ENCODE data around the gene ARHGDIG.

ARHGDIG gene

DNA sequence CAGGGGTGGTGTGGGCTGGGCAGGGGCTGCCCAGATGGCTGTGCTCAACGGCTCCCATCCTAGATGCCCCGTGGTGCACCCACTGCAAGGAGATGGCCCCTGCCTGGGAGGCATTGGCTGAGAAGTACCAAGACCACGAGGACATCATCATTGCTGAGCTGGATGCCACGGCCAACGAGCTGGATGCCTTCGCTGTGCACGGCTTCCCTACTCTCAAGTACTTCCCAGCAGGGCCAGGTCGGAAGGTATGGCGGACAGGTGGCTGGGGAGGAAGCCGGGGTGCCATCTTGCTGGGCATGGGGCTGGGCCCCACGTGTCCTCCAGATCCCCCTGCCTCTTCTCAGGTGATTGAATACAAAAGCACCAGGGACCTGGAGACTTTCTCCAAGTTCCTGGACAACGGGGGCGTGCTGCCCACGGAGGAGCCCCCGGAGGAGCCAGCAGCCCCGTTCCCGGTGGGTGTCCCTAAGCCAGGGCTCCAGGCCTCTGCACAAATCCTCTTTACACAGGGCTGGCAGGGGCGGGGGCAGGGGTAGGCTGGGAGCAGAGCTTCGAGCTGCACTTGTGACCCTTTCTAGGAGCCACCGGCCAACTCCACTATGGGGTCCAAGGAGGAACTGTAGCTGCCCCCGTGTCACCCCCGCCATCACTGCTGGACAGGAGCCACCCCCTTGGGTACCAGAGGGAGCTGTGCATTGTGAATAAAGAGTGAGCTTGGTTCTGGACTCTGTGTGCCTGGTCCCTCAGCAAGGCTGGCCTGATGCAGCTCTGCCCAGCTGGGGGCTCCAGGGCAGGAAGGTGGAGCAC is 6.3 kb downstream of the ARHGDIG start:
- peaks cover 4% of the 10 kb centered on the region; the same call in 1 of the 2 replicates for H3K27me3 ChIP-seq (replicated peaks; ENCODE audit: insufficient read depth, low read length)
- H3K27ac ChIP-seq (ENCODE audit: low read length): no peak overlapping the region
- H3F3A ChIP-seq (ENCODE audit: insufficient read depth, low read length): no peaks in the 10 kb centered on the region
- H2AFZ ChIP-seq (ENCODE audit: low read length): no peak overlapping the region
- no peak overlapping the region for H3K4me3 ChIP-seq (ENCODE audit: low read length)
- no peak for TF ChIP-seq EZH2 (optimal IDR thresholded peaks at IDR 0.05; ENCODE audit: low read depth, low read length)
- TF ChIP-seq EZH2phosphoT487 (IDR thresholded peaks at IDR 0.05; ENCODE audit: low read length): no peak
- TF ChIP-seq, protein P1, sequence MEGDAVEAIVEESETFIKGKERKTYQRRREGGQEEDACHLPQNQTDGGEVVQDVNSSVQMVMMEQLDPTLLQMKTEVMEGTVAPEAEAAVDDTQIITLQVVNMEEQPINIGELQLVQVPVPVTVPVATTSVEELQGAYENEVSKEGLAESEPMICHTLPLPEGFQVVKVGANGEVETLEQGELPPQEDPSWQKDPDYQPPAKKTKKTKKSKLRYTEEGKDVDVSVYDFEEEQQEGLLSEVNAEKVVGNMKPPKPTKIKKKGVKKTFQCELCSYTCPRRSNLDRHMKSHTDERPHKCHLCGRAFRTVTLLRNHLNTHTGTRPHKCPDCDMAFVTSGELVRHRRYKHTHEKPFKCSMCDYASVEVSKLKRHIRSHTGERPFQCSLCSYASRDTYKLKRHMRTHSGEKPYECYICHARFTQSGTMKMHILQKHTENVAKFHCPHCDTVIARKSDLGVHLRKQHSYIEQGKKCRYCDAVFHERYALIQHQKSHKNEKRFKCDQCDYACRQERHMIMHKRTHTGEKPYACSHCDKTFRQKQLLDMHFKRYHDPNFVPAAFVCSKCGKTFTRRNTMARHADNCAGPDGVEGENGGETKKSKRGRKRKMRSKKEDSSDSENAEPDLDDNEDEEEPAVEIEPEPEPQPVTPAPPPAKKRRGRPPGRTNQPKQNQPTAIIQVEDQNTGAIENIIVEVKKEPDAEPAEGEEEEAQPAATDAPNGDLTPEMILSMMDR (IDR thresholded peaks at IDR 0.05; ENCODE audit: low read length): no peak
- no peak overlapping the region for H3K9ac ChIP-seq (ENCODE audit: low read length)
- H4K20me1 ChIP-seq (ENCODE audit: insufficient read depth, low read length): no peaks in the 10 kb centered on the region
- no peaks in the 10 kb centered on the region for H3K4me1 ChIP-seq (ENCODE audit: low read length)
- H3K36me3 ChIP-seq (replicated peaks; ENCODE audit: insufficient read depth, low read length): no peaks in the 10 kb centered on the region
- DNase-seq: no peak
- H3K9me2 ChIP-seq (replicated peaks; ENCODE audit: insufficient read depth, low read length): no peaks in the 10 kb centered on the region
- no peaks in the 10 kb centered on the region for H3K9me3 ChIP-seq (replicated peaks; ENCODE audit: insufficient read depth, low read length)
- no peak overlapping the region for H3K4me2 ChIP-seq (ENCODE audit: low read depth, low read length)
- no peaks in the 10 kb centered on the region for H3K79me2 ChIP-seq (ENCODE audit: low read length)

DNA sequence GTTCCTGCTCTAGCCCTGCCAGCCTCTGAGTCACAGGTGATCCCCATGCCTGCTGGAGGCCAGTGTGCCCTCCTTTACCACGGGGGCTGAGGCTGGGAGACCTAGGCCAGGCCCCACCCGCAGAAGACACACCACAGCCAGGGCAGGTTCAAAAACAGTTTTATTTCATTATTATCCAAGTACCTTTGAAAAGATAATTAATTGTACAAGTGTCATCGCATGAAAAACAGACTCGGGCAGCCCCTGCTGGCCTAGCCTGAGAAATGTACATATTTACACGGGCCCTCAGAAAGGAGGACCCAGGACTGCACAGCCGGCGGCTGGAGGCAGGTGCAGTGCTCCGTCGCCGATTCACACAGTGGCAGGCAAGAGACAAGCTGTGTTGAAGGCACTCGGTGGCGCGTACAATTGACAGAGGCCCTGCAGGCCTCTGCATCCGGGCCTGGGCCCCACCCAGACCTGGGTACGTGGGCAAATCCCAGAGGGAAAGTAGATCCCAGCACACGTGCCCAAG is 7.0 kb downstream of the ARHGDIG start:
- Histone ChIP-seq H3K9ac (ENCODE audit: low read length) (no peak overlapping the region), H3K4me1 (ENCODE audit: low read length) (no peaks in the 10 kb centered on the region), H3K36me3 (replicated peaks; ENCODE audit: insufficient read depth, low read length) (no peaks in the 10 kb centered on the region), H3K4me2 (ENCODE audit: low read depth, low read length) (no peak overlapping the region), H3F3A (ENCODE audit: insufficient read depth, low read length) (no peaks in the 10 kb centered on the region), H3K79me2 (ENCODE audit: low read length) (no peaks in the 10 kb centered on the region), H3K9me3 (replicated peaks; ENCODE audit: insufficient read depth, low read length) (no peaks in the 10 kb centered on the region), H3K27ac (ENCODE audit: low read length) (no peak overlapping the region), H2AFZ (ENCODE audit: low read length) (no peak overlapping the region), H3K27me3 (replicated peaks; ENCODE audit: insufficient read depth, low read length) (no peaks in the 10 kb centered on the region), H3K9me2 (replicated peaks; ENCODE audit: insufficient read depth, low read length) (no peaks in the 10 kb centered on the region), H4K20me1 (ENCODE audit: insufficient read depth, low read length) (no peaks in the 10 kb centered on the region), H3K4me3 (ENCODE audit: low read length) (no peak overlapping the region)
- no peak for DNase-seq
- TF ChIP-seq, protein P1 (IDR thresholded peaks at IDR 0.05; ENCODE audit: low read length): no peak
- TF ChIP-seq EZH2 (optimal IDR thresholded peaks at IDR 0.05; ENCODE audit: low read depth, low read length) (no peak), EZH2phosphoT487 (IDR thresholded peaks at IDR 0.05; ENCODE audit: low read length) (no peak)

DNA sequence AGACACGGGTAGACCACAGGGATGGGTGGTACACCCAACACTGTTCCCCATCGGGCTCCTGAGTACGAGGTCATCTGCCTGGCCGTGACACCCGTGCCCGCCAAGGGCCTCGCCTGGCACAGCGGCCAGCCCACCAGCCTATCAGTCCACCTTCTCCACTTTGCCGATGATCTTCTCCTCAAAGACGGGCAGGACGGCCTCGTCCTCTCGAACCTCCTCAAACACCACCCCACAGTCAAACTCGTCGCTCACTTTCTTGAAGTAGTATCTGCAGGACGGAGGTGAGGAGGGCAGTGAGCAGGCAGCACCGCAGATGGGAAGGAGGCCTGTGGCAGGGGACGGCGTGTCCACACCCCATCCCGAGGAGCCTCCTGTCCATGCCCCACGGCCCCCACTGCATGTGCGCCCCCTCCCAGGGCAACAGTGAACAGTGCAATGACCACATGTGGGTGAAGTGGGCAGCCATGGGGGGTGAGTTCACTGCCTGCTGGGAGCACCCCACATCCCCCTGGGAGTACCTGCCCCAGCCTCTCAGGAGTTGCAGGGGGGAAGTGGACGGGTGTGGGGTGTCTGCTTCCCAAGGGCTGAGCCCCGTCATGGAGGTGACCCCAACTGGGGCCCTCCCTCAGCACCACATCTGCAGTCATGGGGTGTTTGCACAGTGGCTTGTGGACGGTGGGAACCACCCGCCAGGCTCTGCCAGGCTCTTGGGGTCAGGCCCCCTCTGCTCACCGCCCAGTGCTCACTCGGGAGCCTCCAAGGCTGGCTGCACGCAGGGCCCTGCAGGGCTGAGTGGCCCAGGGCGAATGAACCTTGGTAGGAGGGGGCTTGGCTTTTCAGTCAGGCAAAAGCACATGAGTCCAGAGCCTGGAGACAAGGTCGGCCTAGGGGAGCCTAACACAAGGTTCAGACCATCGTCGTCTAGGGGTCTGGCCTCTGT is 7.9 kb downstream of the ARHGDIG start:
- no peak overlapping the region for H3K9ac ChIP-seq (ENCODE audit: low read length)
- H2AFZ ChIP-seq (ENCODE audit: low read length): no peak overlapping the region
- no peak for DNase-seq
- H3K4me2 ChIP-seq (ENCODE audit: low read depth, low read length): no peak overlapping the region
- H4K20me1 ChIP-seq (ENCODE audit: insufficient read depth, low read length): no peaks in the 10 kb centered on the region
- no peaks in the 10 kb centered on the region for H3K4me1 ChIP-seq (ENCODE audit: low read length)
- H3K36me3 ChIP-seq (replicated peaks; ENCODE audit: insufficient read depth, low read length): no peaks in the 10 kb centered on the region
- TF ChIP-seq EZH2 (optimal IDR thresholded peaks at IDR 0.05; ENCODE audit: low read depth, low read length): no peak
- TF ChIP-seq EZH2phosphoT487 (IDR thresholded peaks at IDR 0.05; ENCODE audit: low read length): no peak
- TF ChIP-seq, protein P1 (IDR thresholded peaks at IDR 0.05; ENCODE audit: low read length): no peak
- H3K27ac ChIP-seq (ENCODE audit: low read length): no peak overlapping the region
- no peaks in the 10 kb centered on the region for H3F3A ChIP-seq (ENCODE audit: insufficient read depth, low read length)
- no peaks in the 10 kb centered on the region for H3K9me2 ChIP-seq (replicated peaks; ENCODE audit: insufficient read depth, low read length)
- no peaks in the 10 kb centered on the region for H3K9me3 ChIP-seq (replicated peaks; ENCODE audit: insufficient read depth, low read length)
- no peak overlapping the region for H3K4me3 ChIP-seq (ENCODE audit: low read length)
- no peaks in the 10 kb centered on the region for H3K27me3 ChIP-seq (replicated peaks; ENCODE audit: insufficient read depth, low read length)
- no peaks in the 10 kb centered on the region for H3K79me2 ChIP-seq (ENCODE audit: low read length)

All from MM.1S (cell line).